H1 (cell line): ENCODE measurements around the gene IL10. TPM values are rescaled to one million over a fixed set of nuclear protein-coding genes. Genes with fewer than 3 reads are reported as not detected.

Experiments
- CTCF ChIA-PET: fragments of 300-600 bp; sonication (Branson Sonifier 250); formaldehyde crosslinking; loops from one replicate; lab custom pipeline; 2021; ENCODE audit not compliant: partially characterized antibody; lab: Charles Lee
- POLR2A ChIA-PET: fragments of 300-600 bp; sonication (Branson Sonifier 250); formaldehyde crosslinking; loops from one replicate; lab custom pipeline; 2021; ENCODE audit warnings: inconsistent platforms; ENCODE audit not compliant: partially characterized antibody; lab: Charles Lee
- DNase-seq, 2 experiments: peaks; one replicate each; pipeline versions ENCODE4 v3.0.0 to v3.0.0-alpha.2; 2010 to 2022; ENCODE audit warnings: low spot score in 2 of 2, low read depth in 1 of 2, mixed read lengths in 1 of 2
- FAIRE-seq: peaks from 2 replicates; lab custom pipeline; 2011; peaks lifted over from hg19 to GRCh38; lab: Jason Lieb, UNC
- H2AFZ ChIP-seq: 2 replicates; pipeline ENCODE4 v1.8.1; 2012; ENCODE audit warnings: low read length, inconsistent platforms
- H2AK5ac ChIP-seq: 2 replicates; pipeline ENCODE4 v1.6.1; 2013; ENCODE audit warnings: low read depth, low read length
- H2BK120ac ChIP-seq: replicated peaks from 2 replicates; pipeline ENCODE3; 2013; ENCODE audit warnings: low read depth, low read length, inconsistent platforms
- H2BK12ac ChIP-seq: 2 replicates; pipeline ENCODE4 v1.6.1; 2013; ENCODE audit warnings: low read depth, low read length
- H2BK15ac ChIP-seq: 2 replicates; pipeline ENCODE4 v1.6.1; 2013; ENCODE audit warnings: low read length
- H2BK20ac ChIP-seq: 2 replicates; pipeline ENCODE4 v1.6.1; 2013; ENCODE audit warnings: low read length
- H2BK5ac ChIP-seq: 2 replicates; pipeline ENCODE4 v1.6.1; 2013; ENCODE audit warnings: low read depth, low read length
- H3K14ac ChIP-seq: 2 replicates; pipeline ENCODE4 v1.6.1; 2013; ENCODE audit warnings: inconsistent platforms; ENCODE audit not compliant: insufficient read length
- H3K18ac ChIP-seq: 2 replicates; pipeline ENCODE4 v1.6.1; 2013; ENCODE audit warnings: low read length; ENCODE audit errors: extremely low read depth
- H3K23ac ChIP-seq: 2 replicates; pipeline ENCODE4 v1.6.1; 2013; ENCODE audit warnings: inconsistent platforms; ENCODE audit not compliant: insufficient read length
- H3K23me2 ChIP-seq: 2 replicates; pipeline ENCODE4 v1.6.1; 2013; ENCODE audit warnings: low read depth, low read length
- H3K27ac ChIP-seq: 2 replicates; pipeline ENCODE4 v1.6.1; 2011; ENCODE audit warnings: low read depth, low read length, inconsistent platforms
- H3K27me3 ChIP-seq, 4 experiments: replicated peaks in 1 of 4; 1 replicate in 1 of 4; 2 replicates in 3 of 4; pipeline versions ENCODE4 v1.6.1 to v1.8.1; 2011 to 2013; ENCODE audit warnings: low read length in 3 of 4, mild to moderate bottlenecking in 3 of 4, inconsistent platforms in 2 of 4, mixed read lengths in 2 of 4, moderate library complexity in 1 of 4; ENCODE audit not compliant: control insufficient read depth in 3 of 4, insufficient read depth in 3 of 4; ENCODE audit errors: extremely low read depth in 1 of 4
- H3K36me3 ChIP-seq, 4 experiments: 2 replicates each; pipeline versions ENCODE4 v1.6.1 to v1.8.1; 2011 to 2013; ENCODE audit warnings: mild to moderate bottlenecking in 4 of 4, low read length in 3 of 4, moderate library complexity in 2 of 4, control low read depth in 1 of 4, inconsistent platforms in 1 of 4; ENCODE audit not compliant: insufficient read depth in 4 of 4, control insufficient read depth in 2 of 4
- H3K4ac ChIP-seq: replicated peaks from 2 replicates; pipeline ENCODE3; 2013; ENCODE audit warnings: low read length, low read depth, mixed read lengths, inconsistent platforms; ENCODE audit not compliant: insufficient read length
- H3K4me1 ChIP-seq, 4 experiments: replicated peaks in 1 of 4; 1 replicate in 1 of 4; 2 replicates in 3 of 4; pipeline versions ENCODE4 v1.6.1 to v1.8.1; 2011 to 2013; ENCODE audit warnings: low read length in 3 of 4, inconsistent platforms in 2 of 4, mixed read lengths in 1 of 4; ENCODE audit not compliant: insufficient read depth in 4 of 4, control insufficient read depth in 3 of 4
- H3K4me2 ChIP-seq, 2 experiments: 2 replicates each; pipeline versions ENCODE4 v1.6.1 to v1.8.1; 2011 to 2013; ENCODE audit warnings: low read depth in 2 of 2, low read length in 2 of 2, control low read depth in 1 of 2, inconsistent platforms in 1 of 2, mild to moderate bottlenecking in 1 of 2; ENCODE audit not compliant: insufficient read depth in 1 of 2
- H3K4me3 ChIP-seq, 4 experiments: fragments of 200-600, 300-600 bp in 1 of 4; sonication (generic), shearing (Covaris generic), sonication (Bioruptor Twin) in 1 of 4; 2 replicates each; pipeline versions ENCODE4 v1.5.1 to v1.8.1; 2011 to 2016; ENCODE audit warnings: low read length in 4 of 4, low read depth in 3 of 4, control low read depth in 2 of 4, inconsistent platforms in 2 of 4, mild to moderate bottlenecking in 2 of 4, mixed read lengths in 1 of 4, moderate library complexity in 1 of 4; ENCODE audit not compliant: insufficient read depth in 2 of 4; ENCODE audit errors: extremely low read depth in 1 of 4
- H3K56ac ChIP-seq: replicated peaks from 2 replicates; pipeline ENCODE3; 2013; ENCODE audit warnings: low read depth, mild to moderate bottlenecking, mixed read lengths, low read length, inconsistent platforms; ENCODE audit not compliant: insufficient read length
- H3K79me1 ChIP-seq: 2 replicates; pipeline ENCODE4 v1.6.1; 2013; ENCODE audit warnings: low read depth, low read length, control low read depth
- H3K79me2 ChIP-seq, 2 experiments: 2 replicates each; pipeline versions ENCODE4 v1.6.1 to v1.8.1; 2012 to 2013; ENCODE audit warnings: low read length in 2 of 2, mild to moderate bottlenecking in 2 of 2, inconsistent platforms in 1 of 2; ENCODE audit not compliant: insufficient read depth in 2 of 2, control insufficient read depth in 1 of 2
- H3K9ac ChIP-seq, 4 experiments: replicated peaks in 1 of 4; 1 replicate in 1 of 4; 2 replicates in 3 of 4; pipeline versions ENCODE4 v1.6.1 to v1.8.1; 2011 to 2013; ENCODE audit warnings: low read depth in 3 of 4, low read length in 3 of 4, control low read depth in 2 of 4, mild to moderate bottlenecking in 2 of 4, moderate library complexity in 2 of 4, inconsistent platforms in 1 of 4; ENCODE audit errors: extremely low read depth in 1 of 4
- H3K9me3 ChIP-seq, 2 experiments: 2 replicates each; pipeline versions ENCODE4 v1.6.1 to v1.8.1; 2012 to 2013; ENCODE audit warnings: mild to moderate bottlenecking in 2 of 2, moderate library complexity in 2 of 2, control low read depth in 1 of 2, inconsistent platforms in 1 of 2, low read depth in 1 of 2, low read length in 1 of 2, mixed read lengths in 1 of 2; ENCODE audit not compliant: insufficient read depth in 2 of 2
- H4K20me1 ChIP-seq, 2 experiments: replicated peaks in 1 of 2; 2 replicates each; pipeline versions ENCODE3 to v1.8.1; 2011 to 2013; ENCODE audit warnings: inconsistent platforms in 2 of 2, low read length in 2 of 2, mild to moderate bottlenecking in 1 of 2; ENCODE audit not compliant: insufficient read depth in 2 of 2, control insufficient read depth in 1 of 2
- H4K5ac ChIP-seq: 2 replicates; pipeline ENCODE4 v1.6.1; 2013; ENCODE audit warnings: low read length, low read depth, mixed read lengths, inconsistent platforms; ENCODE audit not compliant: insufficient read length
- H4K8ac ChIP-seq: 2 replicates; pipeline ENCODE4 v1.8.0; 2013; ENCODE audit warnings: mild to moderate bottlenecking, moderate library complexity, low read length, inconsistent platforms; ENCODE audit not compliant: insufficient read depth; ENCODE audit errors: extremely low read depth
- H4K91ac ChIP-seq: replicated peaks from 2 replicates; pipeline ENCODE3; 2013; ENCODE audit warnings: low read length, mixed read lengths, inconsistent platforms; ENCODE audit not compliant: insufficient read length
- GTF2F1 ChIP-seq: IDR thresholded peaks from 2 replicates; pipeline ENCODE4 v1.6.1; 2012; ENCODE audit warnings: low read depth, low read length, improper control_type of control experiment, borderline replicate concordance
- HDAC2 ChIP-seq, 2 experiments: fragments of 300-600 bp in 1 of 2; sonication (generic) in 1 of 2; IDR thresholded peaks; 2 replicates each; pipeline ENCODE4 v1.6.1; 2011 to 2012; ENCODE audit warnings: low read depth in 2 of 2, low read length in 2 of 2, mild to moderate bottlenecking in 2 of 2, moderate library complexity in 2 of 2, borderline replicate concordance in 1 of 2, inconsistent platforms in 1 of 2
- KDM1A ChIP-seq: fragments of 200-600, 300-600 bp; sonication (generic); IDR thresholded peaks from 2 replicates; pipeline ENCODE4 v1.7.1; 2016; ENCODE audit warnings: mild to moderate bottlenecking, low read length, borderline replicate concordance
- MAFK ChIP-seq: IDR thresholded peaks from 2 replicates; pipeline ENCODE4 v1.6.1; 2012; ENCODE audit warnings: low read depth, mild to moderate bottlenecking, improper control_type of control experiment, low read length
- NRF1 ChIP-seq: IDR thresholded peaks from 2 replicates; pipeline ENCODE4 v1.6.1; 2011; ENCODE audit warnings: mild to moderate bottlenecking, low read depth, low read length, improper control_type of control experiment
- SRF ChIP-seq: IDR thresholded peaks from 2 replicates; pipeline ENCODE4 v1.6.1; 2011; ENCODE audit warnings: mild to moderate bottlenecking, low read depth, low read length, moderate library complexity
- TBP ChIP-seq: IDR thresholded peaks from 2 replicates; pipeline ENCODE4 v1.6.1; 2011; ENCODE audit warnings: low read depth, low read length, improper control_type of control experiment
- TEAD4 ChIP-seq: IDR thresholded peaks from 2 replicates; pipeline ENCODE4 v1.6.1; 2012; ENCODE audit warnings: low read depth, low read length, inconsistent platforms, mixed read lengths
- WGBS, 2 experiments: shearing (Covaris generic) in 1 of 2; methylation state at CpG; one replicate each; pipeline versions ENCODE4 v1.1.6 to v1.1.7; 2013 to 2015; ENCODE audit warnings: low lambda C conversion rate in 2 of 2, mixed read lengths in 2 of 2, inconsistent platforms in 1 of 2, low coverage in 1 of 2, missing lambda C conversion rate in 1 of 2; ENCODE audit not compliant: insufficient replicate concordance in 2 of 2, insufficient coverage in 1 of 2, insufficient read length in 1 of 2; ENCODE audit errors: extremely low coverage in 1 of 2, missing lambda C conversion rate in 1 of 2; 5-methylcytosine and 5-hydroxymethylcytosine counted together
- polyA plus RNA-seq, 7 experiments: library from polyadenylated mRNA; depleted of rRNA in 3 of 7; stranded (reverse) in 5 of 7; unstranded in 2 of 7; fragments of >200 nt in 5 of 7; fragments of 200-250 nt in 2 of 7; gene quantifications; 1 replicate in 5 of 7; 2 replicates in 1 of 7; 4 replicates in 1 of 7; pipeline versions ENCODE4 v1.2.1 to v1.2.3, GENCODE V29; 2011 to 2013; ENCODE audit warnings: missing spikeins in 2 of 7, mixed read lengths in 2 of 7
- total RNA-seq: library from RNA; stranded (reverse); fragmentation: NEBNext Ultra II Directional; extraction: Animal tissue kit (Norgen Biotek cat#: 25700); gene quantifications from 2 replicates; pipeline ENCODE4 v1.2.1, GENCODE V29; 2021
- TF ChIP-seq, protein P1 (sequence below), 3 experiments: IDR thresholded peaks; 1 replicate in 2 of 3; 2 replicates in 1 of 3; pipeline versions ENCODE4 v1.5.1 to v1.6.1; 2011; ENCODE audit warnings: low read length in 3 of 3, mild to moderate bottlenecking in 3 of 3, inconsistent platforms in 2 of 3, low read depth in 1 of 3, moderate library complexity in 1 of 3; ENCODE audit not compliant: insufficient read depth in 1 of 3; ENCODE audit errors: control extremely low read depth in 1 of 3

The IL10 gene
- total and polyA plus RNA-seq, 2 of the 8 experiments (the other 6 are each of a cell fraction or from before 2014, with no cell fraction given) = not detected

DNA sequence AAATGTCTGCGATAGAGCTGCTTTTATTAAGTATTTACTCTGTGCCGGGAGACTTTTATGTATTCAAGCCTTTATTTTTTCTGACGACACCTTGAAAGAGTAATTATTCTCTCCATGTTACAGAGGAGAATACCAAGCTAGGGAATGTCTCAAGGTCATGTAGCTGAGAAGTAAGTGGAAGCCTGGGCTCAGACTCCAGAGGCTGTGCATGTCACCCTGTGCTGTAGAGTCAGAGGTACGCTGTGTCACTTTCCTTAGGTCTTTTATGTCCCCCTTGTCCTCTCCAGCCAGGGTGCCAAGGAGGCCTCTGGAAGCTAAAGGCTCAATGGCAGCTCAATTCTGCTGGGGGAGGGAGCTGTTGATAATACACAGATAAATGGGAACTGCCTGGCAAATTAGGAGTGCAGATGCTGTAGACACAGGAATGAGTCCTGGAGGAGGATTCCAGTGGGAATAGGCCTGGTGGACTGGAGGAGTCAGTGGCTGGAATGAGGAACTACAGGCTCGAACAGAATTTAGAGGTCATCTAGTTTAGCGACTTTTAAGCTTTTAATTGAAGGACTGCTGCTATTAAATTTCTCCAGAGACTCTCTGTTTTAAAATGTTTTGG lies 11.0 kb downstream of the IL10 start:
- H4K91ac ChIP-seq = no peak overlapping the region
- ChIA-PET CTCF (interaction anchor here (0.8 to 4.3 kb wide), 27 partner anchors 8 to 221 kb away, joined by 3 to 30 read pairs (median 4); partner anchors contain the start of genes IL10, IL19 and IL24), POLR2A (no interaction called here)
- no peak overlapping the region for H3K4ac ChIP-seq
- H3K79me1 ChIP-seq = no peaks in the 10 kb centered on the region
- no peaks in the 10 kb centered on the region for H3K9me3 ChIP-seq
- no peak overlapping the region for H3K14ac ChIP-seq
- no peaks in the 10 kb centered on the region for H4K20me1 ChIP-seq
- H2BK12ac ChIP-seq = no peak overlapping the region
- no peak for FAIRE-seq
- H4K8ac ChIP-seq = no peak overlapping the region
- no peak overlapping the region for H3K23ac ChIP-seq
- no peak overlapping the region for H2AFZ ChIP-seq
- H3K27ac ChIP-seq = no peak overlapping the region
- H2BK20ac ChIP-seq = no peak overlapping the region
- TF ChIP-seq KDM1A = no peak
- TF ChIP-seq TBP = no peak
- no peak for TF ChIP-seq NRF1
- no peak for TF ChIP-seq HDAC2 (IDR thresholded peaks at IDR 0.05; ENCODE audit: borderline replicate concordance in 1 of 2, low read depth in 2 of 2, low read length in 2 of 2)
- no peak for TF ChIP-seq GTF2F1
- 0 out of 2 replicates have a peak, but pooled peaks have one; percentile 53 for TF ChIP-seq TEAD4
- no peak for TF ChIP-seq MAFK
- TF ChIP-seq, protein P1, sequence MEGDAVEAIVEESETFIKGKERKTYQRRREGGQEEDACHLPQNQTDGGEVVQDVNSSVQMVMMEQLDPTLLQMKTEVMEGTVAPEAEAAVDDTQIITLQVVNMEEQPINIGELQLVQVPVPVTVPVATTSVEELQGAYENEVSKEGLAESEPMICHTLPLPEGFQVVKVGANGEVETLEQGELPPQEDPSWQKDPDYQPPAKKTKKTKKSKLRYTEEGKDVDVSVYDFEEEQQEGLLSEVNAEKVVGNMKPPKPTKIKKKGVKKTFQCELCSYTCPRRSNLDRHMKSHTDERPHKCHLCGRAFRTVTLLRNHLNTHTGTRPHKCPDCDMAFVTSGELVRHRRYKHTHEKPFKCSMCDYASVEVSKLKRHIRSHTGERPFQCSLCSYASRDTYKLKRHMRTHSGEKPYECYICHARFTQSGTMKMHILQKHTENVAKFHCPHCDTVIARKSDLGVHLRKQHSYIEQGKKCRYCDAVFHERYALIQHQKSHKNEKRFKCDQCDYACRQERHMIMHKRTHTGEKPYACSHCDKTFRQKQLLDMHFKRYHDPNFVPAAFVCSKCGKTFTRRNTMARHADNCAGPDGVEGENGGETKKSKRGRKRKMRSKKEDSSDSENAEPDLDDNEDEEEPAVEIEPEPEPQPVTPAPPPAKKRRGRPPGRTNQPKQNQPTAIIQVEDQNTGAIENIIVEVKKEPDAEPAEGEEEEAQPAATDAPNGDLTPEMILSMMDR (IDR thresholded peaks at IDR 0.05; ENCODE audit: control extremely low read depth in 1 of 3, insufficient read depth in 1 of 3, low read depth in 1 of 3, low read length in 3 of 3) = peak in 1 of 3 experiments; percentile 39; a peak in 2 of 4 replicates
- TF ChIP-seq SRF = no peak
- H3K18ac ChIP-seq = no peak overlapping the region
- H3K27me3 ChIP-seq = no peaks in the 10 kb centered on the region; a peak in 1 of 7 replicates
- no peaks in the 10 kb centered on the region for H3K23me2 ChIP-seq
- H2AK5ac ChIP-seq = no peak overlapping the region
- no peak overlapping the region for H3K4me2 ChIP-seq
- H3K36me3 ChIP-seq = no peaks in the 10 kb centered on the region
- no peaks in the 10 kb centered on the region for H3K4me1 ChIP-seq
- no peak overlapping the region for H3K4me3 ChIP-seq
- DNase-seq = no peak
- no peak overlapping the region for H4K5ac ChIP-seq
- H3K56ac ChIP-seq = no peak overlapping the region
- no peaks in the 10 kb centered on the region for H3K79me2 ChIP-seq
- H2BK15ac ChIP-seq = no peak overlapping the region
- no peak overlapping the region for H2BK120ac ChIP-seq
- 87% methylated on average over 6 of the region's 6 CpGs; no CpG with 5 or more reads in 1 of the 2 experiments for WGBS, 2 experiments
- H3K9ac ChIP-seq = no peak overlapping the region
- H2BK5ac ChIP-seq = no peak overlapping the region
